HEK293T (cell line): ENCODE data around the gene APBB2.

Source experiments
- CTCF ChIA-PET: fragments of 350-600 bp; formaldehyde crosslinking; extraction: SDS; loops from one replicate; lab custom pipeline; 2021; ENCODE audit warnings: antibody characterized with exemption, inconsistent platforms; lab: Yijun Ruan, JAX
- POLR2A ChIA-PET: fragments of 350-600 bp; formaldehyde crosslinking; extraction: SDS; loops from one replicate; lab custom pipeline; 2020; ENCODE audit warnings: antibody characterized with exemption, inconsistent platforms; lab: Yijun Ruan, JAX
- DNase-seq: peaks from one replicate; pipeline ENCODE4 v3.0.0; 2012; ENCODE audit warnings: mixed read lengths; ENCODE audit errors: extremely low spot score
- ARNT ChIP-seq: fragments of 450-650 bp; IDR thresholded peaks from 2 replicates; pipeline ENCODE4 v1.6.1; 2017; ENCODE audit warnings: mild to moderate bottlenecking
- BHLHE40 ChIP-seq: fragments of 450-650 bp; IDR thresholded peaks from 2 replicates; pipeline ENCODE4 v1.6.1; 2016; ENCODE audit warnings: mild to moderate bottlenecking, moderate library complexity, borderline replicate concordance
- CTBP1 ChIP-seq: fragments of 450-650 bp; IDR thresholded peaks from 2 replicates; pipeline ENCODE4 v1.6.1; 2016; ENCODE audit warnings: borderline replicate concordance
- ELF4 ChIP-seq: fragments of 450-650 bp; IDR thresholded peaks from 2 replicates; pipeline ENCODE4 v1.6.1; 2017; ENCODE audit warnings: antibody characterized with exemption
- FOXA1 ChIP-seq: fragments of 450-650 bp; IDR thresholded peaks from 2 replicates; pipeline ENCODE4 v1.6.1; 2016; ENCODE audit warnings: mild to moderate bottlenecking
- FOXK2 ChIP-seq: fragments of 450-650 bp; IDR thresholded peaks from 2 replicates; pipeline ENCODE4 v1.6.1; 2016; ENCODE audit warnings: mild to moderate bottlenecking
- FOXM1 ChIP-seq: fragments of 450-650 bp; IDR thresholded peaks from 2 replicates; pipeline ENCODE4 v1.6.1; 2017; ENCODE audit warnings: mild to moderate bottlenecking, borderline replicate concordance
- HDGF ChIP-seq: fragments of 450-650 bp; IDR thresholded peaks from 2 replicates; pipeline ENCODE4 v1.6.1; 2017; ENCODE audit warnings: antibody characterized with exemption, borderline replicate concordance
- L3MBTL2 ChIP-seq: fragments of 450-650 bp; conservative IDR thresholded peaks from 2 replicates; pipeline ENCODE4 v1.6.1; 2016; ENCODE audit warnings: mild to moderate bottlenecking
- LEF1 ChIP-seq: fragments of 450-650 bp; IDR thresholded peaks from 2 replicates; pipeline ENCODE4 v1.6.1; 2017; ENCODE audit warnings: mild to moderate bottlenecking, borderline replicate concordance
- NFRKB ChIP-seq: fragments of 450-650 bp; IDR thresholded peaks from 2 replicates; pipeline ENCODE4 v1.6.1; 2016; ENCODE audit warnings: mild to moderate bottlenecking, moderate library complexity
- PKNOX1 ChIP-seq: fragments of 450-650 bp; IDR thresholded peaks from 2 replicates; pipeline ENCODE4 v1.6.1; 2016
- SP1 ChIP-seq: fragments of 450-650 bp; IDR thresholded peaks from 2 replicates; pipeline ENCODE4 v1.6.1; 2017
- SUZ12 ChIP-seq: fragments of 450-650 bp; IDR thresholded peaks from 2 replicates; pipeline ENCODE4 v1.6.1; 2016; ENCODE audit warnings: mild to moderate bottlenecking
- TARDBP ChIP-seq: fragments of 450-650 bp; IDR thresholded peaks from 2 replicates; pipeline ENCODE4 v1.6.1; 2016
- ZNF384 ChIP-seq: fragments of 450-650 bp; IDR thresholded peaks from 2 replicates; pipeline ENCODE4 v1.6.1; 2016

APBB2 gene

GRCh38 chr4:41044165-41044564, 170.2 kb downstream of the APBB2 start:
- no peak for DNase-seq
- ChIA-PET CTCF (interaction anchor here (1.0 kb wide), 1 partner anchor 922 kb away, joined by 3 read pairs; no protein-coding TSS in a partner anchor), POLR2A (no interaction called here)
- TF ChIP-seq LEF1: no peak
- TF ChIP-seq TARDBP: no peak
- TF ChIP-seq L3MBTL2: no peak
- no peak for TF ChIP-seq HDGF
- no peak for TF ChIP-seq SP1
- TF ChIP-seq FOXM1: no peak
- no peak for TF ChIP-seq CTBP1
- TF ChIP-seq ARNT: no peak
- no peak for TF ChIP-seq SUZ12
- no peak for TF ChIP-seq BHLHE40
- TF ChIP-seq PKNOX1: no peak
- TF ChIP-seq ZNF384: no peak
- no peak for TF ChIP-seq FOXK2
- no peak for TF ChIP-seq ELF4
- TF ChIP-seq FOXA1: no peak
- no peak for TF ChIP-seq NFRKB

- no peak for DNase-seq
- TF ChIP-seq TARDBP: no peak
- no peak for TF ChIP-seq FOXA1
- TF ChIP-seq SUZ12: no peak
- no peak for TF ChIP-seq BHLHE40
- TF ChIP-seq ELF4: no peak
- no peak for TF ChIP-seq SP1
- TF ChIP-seq FOXM1: no peak
- no peak for TF ChIP-seq FOXK2
- TF ChIP-seq L3MBTL2: no peak
- no peak for TF ChIP-seq NFRKB
- TF ChIP-seq ARNT: no peak
- TF ChIP-seq LEF1: no peak
- TF ChIP-seq ZNF384: no peak
- ChIA-PET POLR2A (no interaction called here), CTCF (no interaction called here)
Observed at GRCh38 chr4:41043465-41043864, 170.9 kb downstream of the APBB2 start.

DNA sequence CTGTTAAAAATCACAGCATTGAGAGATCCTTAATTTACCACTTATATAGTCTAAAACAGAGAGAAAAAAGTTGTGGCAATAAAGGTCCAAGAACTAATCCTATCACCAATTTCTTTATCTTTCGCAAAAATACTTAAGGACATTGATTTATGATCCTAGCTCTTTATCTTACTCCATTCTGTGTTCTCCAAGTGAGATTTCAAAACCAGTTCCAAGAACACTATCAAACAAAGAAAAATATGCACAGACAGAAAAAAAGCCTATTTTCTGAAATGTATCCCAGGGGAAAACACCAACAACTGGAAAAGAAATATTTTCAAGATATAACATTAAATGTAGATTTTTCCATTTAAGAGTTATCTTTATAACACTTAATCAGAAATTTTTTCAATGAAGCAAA, 172.8 kb downstream of the APBB2 start:
- POLR2A ChIA-PET: no interaction called here
- no peak for DNase-seq
- CTCF ChIA-PET: interaction anchor here (0.7 kb wide), 1 partner anchor 1063 kb away, joined by 9 read pairs; no protein-coding TSS in a partner anchor
- no peak for TF ChIP-seq FOXA1
- no peak for TF ChIP-seq L3MBTL2
- TF ChIP-seq BHLHE40: no peak
- no peak for TF ChIP-seq LEF1
- no peak for TF ChIP-seq SUZ12
- TF ChIP-seq FOXK2: no peak
- TF ChIP-seq CTBP1: no peak
- TF ChIP-seq ELF4: no peak
- no peak for TF ChIP-seq NFRKB
- TF ChIP-seq FOXM1: no peak
- TF ChIP-seq TARDBP: no peak
- TF ChIP-seq SP1: no peak
- no peak for TF ChIP-seq HDGF
- no peak for TF ChIP-seq ARNT
- no peak for TF ChIP-seq PKNOX1

DNA sequence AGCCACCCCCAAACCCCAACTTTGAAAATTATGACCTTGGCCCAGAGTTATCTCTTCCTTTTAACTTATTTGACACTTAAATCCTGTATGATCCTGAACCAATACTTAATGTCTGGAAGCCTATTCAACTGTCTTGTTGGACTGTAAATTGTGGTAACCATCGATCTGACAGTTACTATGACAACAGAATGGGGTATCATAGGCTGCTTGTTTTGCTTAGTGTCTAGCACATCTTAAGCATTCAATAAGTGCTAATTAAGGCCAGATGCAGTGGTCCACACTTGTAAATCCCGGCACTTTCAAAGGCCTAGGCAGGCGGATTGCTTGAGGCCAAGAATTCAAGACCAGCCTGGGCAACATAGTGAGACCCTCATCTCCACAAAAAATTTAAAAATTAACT, 175.0 kb downstream of the APBB2 start:
- DNase-seq: no peak
- ChIA-PET CTCF (no interaction called here), POLR2A (no interaction called here)
- TF ChIP-seq NFRKB: no peak

- TF ChIP-seq PKNOX1 (no peak), FOXK2 (no peak), FOXA1 (no peak), HDGF (no peak), ZNF384 (no peak), ELF4 (no peak), TARDBP (no peak), ARNT (no peak), NFRKB (no peak)
- no peak for DNase-seq
- ChIA-PET POLR2A (no interaction called here), CTCF (no interaction called here)
Observed at GRCh38 chr4:41038304-41038703, 176.0 kb downstream of the APBB2 start.

- DNase-seq: no peak
- POLR2A ChIA-PET: no interaction called here
- TF ChIP-seq FOXM1 (no peak), ELF4 (no peak)
- CTCF ChIA-PET: interaction anchor here (1.2 kb wide), 1 partner anchor 183 kb away, joined by 3 read pairs; no protein-coding TSS in a partner anchor
Observed at GRCh38 chr4:41029098-41029497, 185.2 kb downstream of the APBB2 start.

- TF ChIP-seq CTBP1 (no peak), L3MBTL2 (peak; percentile 11), PKNOX1 (peak; percentile 70)
- ChIA-PET CTCF (interaction anchor here (1.2 kb wide), 1 partner anchor 183 kb away, joined by 3 read pairs; no protein-coding TSS in a partner anchor), POLR2A (no interaction called here)
- DNase-seq: peak; percentile 14
Observed at GRCh38 chr4:41028392-41029076, 185.8 kb downstream of the APBB2 start.
